ENCODE data around the gene CTNNBL1.

GRCh38 chr20:37901240-37901639 is 207.4 kb downstream of the CTNNBL1 start:
- TF ChIP-seq EZH2phosphoT487 (IDR thresholded peaks at IDR 0.05; ENCODE audit: insufficient read depth, low read depth) (no peak), EZH2 (IDR thresholded peaks at IDR 0.05; ENCODE audit: insufficient read depth, poor library complexity, severe bottlenecking) (no peak)

Data from GM23248 (cell line).